ENCODE data around the gene SLIT3. TPM values are rescaled to one million over a fixed set of nuclear protein-coding genes. Genes with fewer than 3 reads are reported as not detected.
A peak's percentile ranks its signal among the peaks of the same experiment; 100 is the strongest.

The SLIT3 gene
- total RNA-seq, 6 experiments from 2014 or later: 0.31 to 1.2 (median 0.65) TPM

GRCh38 chr5:168950241-168950951 is 350.5 kb downstream of the SLIT3 start:
- intact Hi-C loops (cut with DNase I): no loop called here
- 63% methylated on average over 6 of the region's 7 CpGs for WGBS (ENCODE audit: insufficient coverage, low coverage, low lambda C conversion rate, missing lambda C conversion rate)

GRCh38 chr5:168948746-168949145 is 352.2 kb downstream of the SLIT3 start:
- TF ChIP-seq POLR2A (IDR thresholded peaks at IDR 0.05): no peak
- no peak for TF ChIP-seq CTCF (IDR thresholded peaks at IDR 0.05)
- WGBS (ENCODE audit: insufficient coverage, low coverage, low lambda C conversion rate, missing lambda C conversion rate): 67% methylated on average over 2 of the region's 3 CpGs
- Histone ChIP-seq H3K4me3 (no peak overlapping the region), H3K36me3 (no peaks in the 10 kb centered on the region), H3K27me3 (no peaks in the 10 kb centered on the region), H3K27ac (no peak overlapping the region), H3K4me1 (no peaks in the 10 kb centered on the region), H3K9me3 (no peaks in the 10 kb centered on the region)
- ATAC-seq (no peak), DNase-seq (no peak)
- intact Hi-C loops (cut with DNase I): no loop called here

More at GRCh38 chr5:168950241-168950951, 350.5 kb downstream of the SLIT3 start:
- Histone ChIP-seq H3K27me3 (no peaks in the 10 kb centered on the region), H3K9me3 (no peaks in the 10 kb centered on the region), H3K27ac (no peak overlapping the region), H3K4me1 (no peaks in the 10 kb centered on the region), H3K4me3 (no peak overlapping the region), H3K36me3 (no peaks in the 10 kb centered on the region)
- DNase-seq (no peak), ATAC-seq (no peak)
- no peak for TF ChIP-seq CTCF (IDR thresholded peaks at IDR 0.05)
- TF ChIP-seq POLR2A (IDR thresholded peaks at IDR 0.05): no peak

- DNase-seq (peak in 1 of 3 donors; percentile 32), ATAC-seq (peak; percentile 68 to 76 (median 70))
- H3K27ac ChIP-seq: no peak overlapping the region
- intact Hi-C loops (cut with DNase I): no loop called here
- H3K9me3 ChIP-seq: no peaks in the 10 kb centered on the region
- no peaks in the 10 kb centered on the region for H3K27me3 ChIP-seq
- no peak overlapping the region for H3K4me3 ChIP-seq
- H3K4me1 ChIP-seq: no peaks in the 10 kb centered on the region
- TF ChIP-seq POLR2A (IDR thresholded peaks at IDR 0.05): no peak
- peak; percentile 41 to 70 (median 63) for TF ChIP-seq CTCF (IDR thresholded peaks at IDR 0.05)
- no peaks in the 10 kb centered on the region for H3K36me3 ChIP-seq
- WGBS (ENCODE audit: insufficient coverage, low coverage, low lambda C conversion rate, missing lambda C conversion rate): 50% methylated on average over 3 of the region's 5 CpGs
Observed at GRCh38 chr5:168947212-168947868, 353.6 kb downstream of the SLIT3 start.

GRCh38 chr5:168946363-168946762 is 354.6 kb downstream of the SLIT3 start:
- ATAC-seq (peak in 1 of 4 donors; percentile 12), DNase-seq (no peak)
- Histone ChIP-seq H3K9me3 (no peaks in the 10 kb centered on the region), H3K27ac (no peak overlapping the region), H3K27me3 (no peaks in the 10 kb centered on the region), H3K4me3 (no peak overlapping the region), H3K36me3 (no peaks in the 10 kb centered on the region), H3K4me1 (no peaks in the 10 kb centered on the region)
- intact Hi-C loops (cut with DNase I): no loop called here
- TF ChIP-seq POLR2A (IDR thresholded peaks at IDR 0.05) (no peak), CTCF (IDR thresholded peaks at IDR 0.05) (peak in 1 of 4 donors; percentile 12)
- 80% methylated on average over 3 of the region's 6 CpGs for WGBS (ENCODE audit: insufficient coverage, low coverage, low lambda C conversion rate, missing lambda C conversion rate)

All from right lobe of liver (tissue), 6 donors.